ENCODE results near the gene RNASE1.
"Not testable (repeated sequence)": the region's sequence is repeated elsewhere in the genome, so short reads cannot be mapped to it uniquely, and the experiment has no call there.

Gene RNASE1

DNA sequence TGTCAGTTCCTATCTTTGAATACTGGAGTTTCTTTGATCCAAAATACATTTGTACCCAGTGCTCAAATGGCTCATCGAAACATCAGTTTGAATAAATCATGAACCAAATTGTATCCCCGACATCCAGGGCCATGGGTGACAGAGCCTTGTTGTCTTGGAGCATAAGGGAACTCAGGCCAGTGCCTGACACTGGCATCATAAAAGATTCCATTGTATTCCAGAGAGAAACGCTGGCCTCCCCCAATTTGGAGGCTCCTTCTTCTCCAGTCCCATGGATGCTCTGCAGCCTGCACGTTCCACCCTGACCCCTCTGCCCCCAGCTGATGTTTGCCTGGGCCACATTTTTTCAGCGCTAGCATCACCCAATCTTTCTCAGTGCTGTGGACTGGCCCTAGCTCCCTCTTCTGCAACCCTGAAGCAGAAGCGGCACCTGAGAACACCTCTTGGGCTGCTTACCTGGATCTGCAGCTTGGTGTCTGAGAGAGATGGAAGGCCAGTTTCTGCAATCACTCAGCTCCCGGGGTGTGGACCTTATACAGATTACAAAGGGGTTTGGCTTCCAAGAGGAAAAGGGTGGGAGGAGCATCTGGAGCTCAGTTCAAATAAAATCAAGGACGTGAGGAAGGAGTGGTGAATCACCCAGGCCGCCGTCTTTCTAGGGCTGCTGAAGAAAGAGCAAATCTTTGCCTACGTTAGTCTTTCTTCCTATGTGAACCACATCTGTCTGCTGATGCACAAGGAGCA is at the start of gene RNASE1:
Gene RNASE1 (minus strand): TSS at position 504 of the 744 bp plus-strand sequence. CDS start 776 bp downstream, outside the sequence.
- DNase-seq (ENCODE audit: low read depth in 2 of 2), result no peak

DNA sequence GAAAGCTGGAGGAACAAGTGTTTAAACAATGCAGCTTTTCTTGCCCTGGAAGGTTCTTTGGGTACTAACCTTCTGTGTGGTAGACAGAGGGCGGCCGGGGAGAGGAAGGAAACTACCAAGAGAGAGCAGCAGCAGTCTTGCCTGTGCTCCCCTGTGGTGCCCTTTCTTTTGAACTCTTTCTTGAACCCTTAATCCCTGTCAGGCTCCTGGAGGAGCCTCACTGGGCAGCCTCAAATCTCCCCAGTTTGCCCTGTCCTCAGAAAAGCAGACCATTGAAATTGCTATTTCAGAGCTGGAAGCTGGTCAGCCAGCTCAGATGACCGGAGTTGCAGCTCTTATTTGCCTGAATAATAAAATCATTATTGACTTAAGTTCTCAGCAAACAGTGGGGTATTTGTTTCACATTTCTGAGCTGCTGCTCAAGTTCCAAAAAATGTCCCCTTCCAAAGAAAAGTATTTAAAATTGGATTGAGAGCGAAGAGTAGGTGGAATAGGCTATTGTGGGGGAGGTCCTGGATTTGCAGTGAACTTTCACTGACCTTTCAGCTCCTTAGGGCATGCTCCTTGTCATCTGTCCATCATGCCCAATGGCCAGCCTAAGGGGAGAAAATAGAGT is 46.4 kb upstream of the RNASE1 start:
- DNase-seq (ENCODE audit: low read depth in 2 of 2), result no peak

DNA sequence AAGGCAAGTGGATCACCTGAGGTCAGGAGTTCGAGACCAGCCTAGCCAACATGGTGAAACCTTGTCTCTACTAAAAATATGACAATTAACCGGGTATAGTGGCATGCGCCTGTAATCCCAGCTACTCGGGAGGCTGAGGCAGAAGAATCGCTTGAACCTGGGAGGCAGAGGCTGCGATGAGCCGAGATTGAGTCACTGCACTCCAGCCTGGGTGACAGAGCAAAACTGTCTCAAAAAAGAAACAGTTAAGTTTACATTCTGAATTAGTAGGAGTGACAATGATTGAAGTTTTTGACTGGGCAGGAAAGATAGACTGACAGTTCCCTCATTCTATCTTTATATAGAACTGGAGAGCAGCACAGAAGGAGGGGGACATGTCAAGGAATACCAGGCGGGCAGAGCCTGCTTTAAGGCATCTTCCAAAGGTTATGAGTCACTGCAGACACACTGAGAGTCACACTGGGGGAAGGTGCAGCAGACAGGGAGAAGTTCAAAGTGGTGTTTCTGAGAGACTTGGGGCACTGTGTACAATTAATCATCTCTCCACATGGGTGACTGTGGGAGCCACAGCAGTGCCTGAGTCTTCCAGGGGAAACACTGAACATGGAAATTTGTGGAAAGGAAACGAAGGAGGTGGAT is 45.8 kb upstream of the RNASE1 start:
- DNase-seq (ENCODE audit: low read depth in 2 of 2), result no peak

DNA sequence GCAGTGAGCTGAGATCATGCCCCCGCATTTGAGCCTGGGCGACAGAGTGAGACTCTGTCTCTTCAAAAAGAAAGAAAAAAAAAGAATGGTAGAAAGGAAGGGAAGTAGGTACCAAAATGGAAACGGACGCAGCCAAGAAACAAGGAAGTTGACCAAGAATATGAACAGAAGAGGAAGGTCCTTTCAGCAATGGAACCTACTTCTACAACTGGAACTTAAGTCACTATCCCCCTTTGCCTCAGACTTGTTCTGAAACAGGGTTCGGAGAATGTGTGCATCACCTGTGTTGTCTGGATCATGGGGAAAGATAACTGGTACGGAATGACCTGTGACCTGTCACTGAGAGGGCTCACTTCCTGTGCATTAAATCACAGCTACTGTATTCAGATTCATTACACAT is 43.9 kb upstream of the RNASE1 start:
- no peak for DNase-seq (ENCODE audit: low read depth in 2 of 2)

DNA sequence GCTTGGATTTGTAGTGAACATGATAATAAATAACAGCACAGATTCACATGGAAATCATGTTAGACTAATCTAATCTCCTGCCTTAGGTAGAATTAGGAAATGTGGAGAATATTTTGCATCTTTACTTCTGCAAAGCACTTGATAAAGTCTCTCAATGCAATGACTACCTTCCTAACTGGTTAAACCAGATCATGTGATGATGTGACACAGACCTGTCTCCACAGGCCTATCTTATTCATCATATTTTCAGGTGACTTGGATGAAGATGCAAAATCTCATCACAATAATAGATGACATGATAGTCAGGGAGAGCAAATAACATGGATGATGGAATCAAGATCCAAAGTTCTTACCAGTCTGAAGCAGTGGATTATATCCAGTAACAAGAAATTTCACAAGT is 38.5 kb upstream of the RNASE1 start:
- DNase-seq (ENCODE audit: low read depth in 2 of 2), result no peak

DNA sequence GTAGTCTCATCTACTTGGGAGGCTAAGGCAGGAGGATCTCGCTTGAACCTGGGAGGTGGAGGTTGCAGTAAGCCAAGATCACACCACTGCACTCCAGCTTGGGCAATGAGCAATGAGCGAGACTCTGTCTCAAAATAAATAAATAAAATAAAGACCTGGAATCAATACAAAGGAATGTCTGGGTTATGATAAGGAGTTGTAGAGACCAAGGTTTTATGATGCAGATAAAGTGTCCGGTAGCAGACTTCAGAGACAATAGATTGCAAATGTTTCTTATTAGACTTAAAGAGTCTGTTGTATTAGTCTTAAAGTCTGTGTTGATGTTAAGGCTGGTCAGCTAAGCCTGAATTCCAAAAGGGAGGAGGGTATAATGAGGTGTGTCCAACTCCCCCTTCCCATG is 35.2 kb upstream of the RNASE1 start:
- no peak for DNase-seq (ENCODE audit: low read depth in 2 of 2)

DNA sequence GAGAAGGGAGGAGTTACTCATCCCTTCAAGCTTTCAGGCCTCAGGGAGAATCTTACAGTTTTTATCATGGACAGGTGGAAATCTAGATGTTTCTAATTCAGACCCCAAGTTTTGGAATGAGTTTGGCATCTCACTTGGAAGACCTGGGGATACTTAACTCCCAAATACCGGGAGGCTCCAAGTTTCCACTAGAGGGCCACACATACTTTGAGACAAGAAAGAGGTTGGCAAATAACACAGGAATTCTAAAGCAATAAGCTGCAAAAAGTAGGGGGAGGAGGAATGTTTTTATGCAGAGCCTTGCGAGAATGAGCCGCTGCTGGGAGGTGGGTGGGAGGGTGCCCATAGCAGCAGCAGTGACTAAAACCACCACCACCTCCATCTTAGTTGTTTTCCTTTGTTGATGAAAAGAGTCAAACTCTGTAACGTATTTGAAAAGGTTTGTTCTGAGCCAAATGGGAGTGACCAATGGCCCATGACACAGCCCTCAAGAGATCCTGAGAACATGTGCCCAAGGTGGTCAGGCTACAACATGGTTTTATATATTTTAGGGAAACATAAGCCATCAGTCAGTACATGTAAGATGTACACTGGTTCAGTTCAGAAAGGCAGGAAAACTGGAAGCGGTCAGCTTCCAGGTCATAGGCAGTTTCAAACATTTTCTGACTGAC is 34.2 kb upstream of the RNASE1 start:
- DNase-seq (ENCODE audit: low read depth in 2 of 2), result no peak

DNA sequence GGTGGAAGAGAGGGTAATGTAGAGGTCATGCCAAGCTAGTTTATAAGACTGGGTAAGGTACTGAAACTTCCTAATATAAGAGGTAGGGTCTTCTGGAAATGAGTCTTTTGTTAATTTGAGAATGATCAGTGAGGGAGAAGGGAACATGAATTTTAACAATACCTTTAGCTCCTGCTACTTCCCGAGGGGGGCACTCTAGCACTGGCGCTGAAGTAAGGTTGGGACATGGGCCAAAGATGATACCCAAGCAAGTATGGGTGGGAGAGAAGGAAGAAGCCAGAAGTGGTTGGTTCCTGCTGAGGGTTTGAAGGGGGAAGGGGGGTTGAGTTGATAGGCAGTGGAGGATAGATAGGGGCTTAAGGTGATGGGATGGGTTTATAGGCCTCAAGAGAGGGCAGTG is 32.3 kb upstream of the RNASE1 start:
- no peak for DNase-seq (ENCODE audit: low read depth in 2 of 2)

DNA sequence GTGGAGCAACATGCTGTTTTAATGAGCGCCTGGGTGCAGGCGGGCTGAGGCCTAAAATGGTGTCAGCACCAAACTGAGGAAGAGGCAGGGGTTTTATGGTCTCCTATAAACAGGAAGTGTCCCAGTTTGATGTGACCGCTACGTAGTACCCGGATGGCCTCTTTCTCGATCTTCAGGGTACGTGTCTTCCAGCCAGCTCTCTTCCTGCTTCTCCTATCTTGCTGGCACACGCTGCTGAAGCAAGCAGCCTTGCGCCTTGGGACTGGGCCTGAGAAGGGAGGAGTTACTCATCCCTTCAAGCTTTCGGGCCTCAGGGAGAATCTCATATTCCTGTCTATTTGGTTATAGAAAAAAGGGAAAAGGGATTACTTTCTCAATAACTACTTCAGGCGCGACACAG is 28.2 kb upstream of the RNASE1 start:
- no peak for DNase-seq (ENCODE audit: low read depth in 2 of 2)

DNA sequence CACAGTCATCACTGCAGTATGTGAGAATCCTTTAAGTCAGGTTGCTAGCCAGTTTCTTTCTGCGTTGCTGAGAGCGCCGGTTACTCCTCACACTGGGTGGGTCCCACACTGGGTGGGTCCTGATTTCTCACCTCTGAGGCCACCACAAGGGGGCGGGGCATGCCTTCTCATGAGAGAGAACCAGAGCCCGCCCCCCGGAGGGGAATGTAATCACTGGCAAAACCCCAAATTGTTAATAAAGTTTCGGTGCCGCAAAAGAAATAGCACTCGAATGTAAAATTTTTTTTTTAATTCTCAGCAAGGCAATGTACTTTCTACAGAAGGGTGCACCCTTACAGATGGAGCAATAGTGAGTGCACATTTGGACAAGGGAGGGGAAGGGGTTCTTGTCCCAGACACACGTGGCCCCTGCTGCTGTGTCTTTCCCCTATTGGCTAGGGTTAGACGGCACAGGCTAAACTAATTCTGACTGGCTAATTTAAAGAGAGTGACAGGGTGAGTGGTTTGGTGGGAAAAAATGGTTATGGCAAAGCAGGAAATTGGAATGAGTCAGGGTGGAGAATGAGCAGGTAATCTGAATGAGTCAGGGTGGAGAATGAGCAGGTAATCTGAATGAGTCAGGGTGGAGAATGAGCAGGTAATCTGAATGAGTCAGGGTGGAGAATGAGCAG is 25.5 kb upstream of the RNASE1 start:
- not testable (repeated sequence) for DNase-seq (ENCODE audit: low read depth in 2 of 2)

DNA sequence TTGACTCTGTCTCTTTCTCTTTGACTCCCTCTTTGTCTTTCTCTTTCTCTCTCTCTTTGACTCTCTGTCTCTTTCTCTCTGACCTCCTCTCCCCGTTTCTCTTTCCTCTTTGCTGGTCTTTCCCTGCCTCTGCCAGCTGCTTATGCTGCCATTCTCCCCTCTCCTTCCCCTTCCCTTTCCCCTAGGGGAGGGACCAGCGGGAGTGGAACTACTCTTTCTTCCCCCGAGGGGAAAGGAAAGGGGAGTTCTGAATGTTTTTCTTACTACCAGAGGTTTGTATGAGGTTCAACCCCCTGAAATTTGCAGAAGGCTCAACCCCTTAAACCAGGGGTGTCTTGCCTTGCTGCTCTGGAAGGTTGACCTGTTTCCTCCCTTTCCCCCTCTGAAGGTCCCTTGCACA is 24.7 kb upstream of the RNASE1 start:
- DNase-seq (ENCODE audit: low read depth in 2 of 2), result no peak

DNA sequence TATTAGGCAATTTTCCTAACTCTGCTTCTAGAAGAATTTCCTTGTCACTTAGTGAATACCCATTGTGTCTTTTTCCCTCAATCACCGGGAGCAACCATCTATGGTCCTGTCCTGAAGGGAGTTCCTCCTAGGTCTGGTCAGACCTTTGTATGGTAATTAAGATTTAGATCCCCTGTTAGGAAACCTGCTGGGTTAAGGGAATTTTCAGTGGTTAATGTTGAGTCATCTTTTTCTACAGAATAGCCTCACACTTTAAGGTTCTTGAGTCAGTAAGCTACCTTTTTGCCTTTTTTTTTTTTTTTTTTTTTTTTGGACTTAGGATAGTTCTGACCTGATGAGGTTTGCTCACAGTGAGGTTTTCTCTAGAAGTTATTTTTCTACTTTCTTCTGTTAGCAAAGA is 24.0 kb upstream of the RNASE1 start:
- not testable (repeated sequence) for DNase-seq (ENCODE audit: low read depth in 2 of 2)

DNA sequence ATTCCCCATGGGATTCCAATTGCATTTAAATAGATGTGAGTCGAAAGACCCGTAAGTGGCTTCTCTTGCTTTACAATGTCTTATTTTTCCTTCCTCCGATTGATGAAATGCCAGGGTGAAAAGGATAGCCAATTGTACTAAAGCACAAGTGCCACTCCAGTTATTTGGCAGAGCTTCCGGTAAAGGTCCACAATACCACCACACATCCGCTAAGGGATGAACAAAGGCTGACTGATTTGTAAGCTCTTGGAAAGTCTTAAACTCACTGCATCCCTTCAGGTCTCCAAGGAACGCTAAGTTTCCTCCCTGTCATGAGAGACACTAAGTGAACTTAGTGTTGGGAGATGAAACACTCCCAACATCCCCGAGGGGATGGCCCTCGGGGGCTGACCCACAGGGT is 21.2 kb upstream of the RNASE1 start:
- no peak for DNase-seq (ENCODE audit: low read depth in 2 of 2)

DNA sequence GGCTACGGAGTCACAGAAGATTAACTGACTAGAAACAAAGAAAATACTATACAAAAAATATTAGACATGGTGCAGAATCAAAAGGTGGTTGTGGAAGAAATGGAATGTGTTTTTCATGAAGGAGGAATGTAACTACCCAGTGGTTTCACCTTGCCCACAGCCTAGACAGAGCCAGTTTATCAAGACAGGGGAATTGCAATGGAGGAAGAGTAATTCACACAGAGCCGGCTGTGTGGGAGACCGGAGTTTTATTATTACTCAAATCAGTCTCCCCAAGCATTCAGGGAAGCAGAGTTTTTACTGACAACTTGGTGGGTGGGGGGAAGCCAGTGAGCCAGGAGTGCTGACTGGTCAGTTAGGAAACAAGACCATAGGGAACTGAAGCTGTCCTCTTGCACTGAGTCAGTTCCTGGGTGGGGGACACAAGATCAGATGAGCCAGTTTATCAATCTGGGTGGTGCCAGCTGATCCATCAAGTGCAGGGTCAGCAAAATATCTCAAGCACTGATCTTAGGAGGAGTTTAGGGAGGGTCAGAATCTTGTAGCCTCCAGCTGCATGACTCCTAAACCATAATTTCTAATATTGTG is 19.0 kb upstream of the RNASE1 start:
- not testable (repeated sequence) for DNase-seq (ENCODE audit: low read depth in 2 of 2)

DNA sequence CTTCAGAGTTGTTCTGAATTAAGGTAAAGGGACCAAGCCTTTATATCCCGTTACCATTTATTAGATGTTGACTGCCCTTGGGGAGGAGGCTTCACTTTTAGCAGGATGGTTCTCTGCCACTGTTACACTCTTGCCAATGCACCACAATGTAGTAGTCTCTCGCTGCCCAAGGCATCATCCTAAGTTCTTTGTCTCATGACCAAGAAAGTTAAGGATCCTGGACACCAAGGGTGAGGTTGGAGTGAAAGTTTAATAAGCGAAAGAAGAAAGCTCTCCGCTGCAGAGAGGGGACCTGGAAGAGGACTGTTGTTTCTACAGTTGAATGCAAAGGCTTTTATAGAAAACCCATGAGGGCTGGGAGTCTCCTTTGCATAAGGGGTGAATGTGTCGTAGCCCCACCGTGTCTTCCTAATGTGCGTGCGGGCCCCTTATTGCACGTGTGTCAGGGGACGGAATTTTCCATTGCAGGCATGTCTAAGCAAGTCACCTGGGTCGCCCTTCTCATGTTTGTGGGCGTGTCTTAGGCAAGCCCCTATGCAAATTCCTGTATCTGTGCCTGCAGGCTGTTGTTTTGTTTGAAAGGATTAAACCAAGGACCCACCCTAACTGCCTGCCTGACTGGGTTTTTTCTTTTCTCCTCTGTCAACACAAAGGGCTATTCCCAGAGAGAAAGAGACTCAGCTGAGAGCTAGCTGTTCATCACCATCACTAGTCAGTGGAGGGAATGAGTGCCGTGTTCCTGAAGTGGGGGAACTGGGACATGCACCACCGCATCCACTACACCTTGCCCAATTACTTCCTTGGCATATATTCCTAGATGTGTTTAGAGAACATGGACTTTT is 17.6 kb upstream of the RNASE1 start:
- DNase-seq (ENCODE audit: low read depth in 2 of 2), result no peak

DNA sequence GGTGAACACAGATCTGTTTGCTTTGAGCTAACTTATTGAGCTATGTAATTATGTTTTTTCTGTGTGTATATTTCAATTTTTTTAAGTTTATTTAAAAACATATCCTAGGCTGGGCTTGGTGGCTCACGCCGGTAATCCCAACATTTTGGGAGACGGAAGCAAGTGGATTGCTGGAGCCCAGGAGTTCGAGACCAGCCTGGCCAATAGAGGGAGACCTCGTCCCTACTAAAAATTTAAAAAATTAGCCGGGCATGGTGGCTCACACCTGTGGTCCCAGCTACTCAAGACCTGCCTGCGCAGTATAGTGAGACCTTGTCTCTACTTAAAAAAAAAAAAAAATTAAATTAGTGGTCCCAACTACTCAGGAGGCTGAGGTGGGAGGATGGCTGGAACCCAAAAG is 16.2 kb upstream of the RNASE1 start:
- no peak for DNase-seq (ENCODE audit: low read depth in 2 of 2)

DNA sequence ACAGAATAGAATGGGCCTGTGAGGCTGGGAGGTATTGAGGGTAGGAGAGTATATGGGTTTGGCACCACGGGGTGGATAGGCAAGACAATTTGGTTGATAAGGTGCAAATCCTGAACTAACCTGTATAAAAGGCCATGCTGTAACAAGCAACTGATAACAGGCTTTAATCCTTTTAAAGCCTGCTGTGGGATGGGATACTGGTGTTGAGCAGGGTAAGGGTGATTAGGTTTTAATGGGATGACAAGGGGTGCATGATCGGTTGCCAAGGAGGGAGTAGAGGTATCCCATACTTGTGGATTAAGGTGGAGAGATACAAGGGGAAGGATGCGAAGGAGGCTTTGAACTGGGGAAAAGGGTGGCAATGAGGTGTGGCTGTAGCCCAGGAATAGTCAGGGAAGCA is 13.3 kb upstream of the RNASE1 start:
- not testable (repeated sequence) for DNase-seq (ENCODE audit: low read depth in 2 of 2)

DNA sequence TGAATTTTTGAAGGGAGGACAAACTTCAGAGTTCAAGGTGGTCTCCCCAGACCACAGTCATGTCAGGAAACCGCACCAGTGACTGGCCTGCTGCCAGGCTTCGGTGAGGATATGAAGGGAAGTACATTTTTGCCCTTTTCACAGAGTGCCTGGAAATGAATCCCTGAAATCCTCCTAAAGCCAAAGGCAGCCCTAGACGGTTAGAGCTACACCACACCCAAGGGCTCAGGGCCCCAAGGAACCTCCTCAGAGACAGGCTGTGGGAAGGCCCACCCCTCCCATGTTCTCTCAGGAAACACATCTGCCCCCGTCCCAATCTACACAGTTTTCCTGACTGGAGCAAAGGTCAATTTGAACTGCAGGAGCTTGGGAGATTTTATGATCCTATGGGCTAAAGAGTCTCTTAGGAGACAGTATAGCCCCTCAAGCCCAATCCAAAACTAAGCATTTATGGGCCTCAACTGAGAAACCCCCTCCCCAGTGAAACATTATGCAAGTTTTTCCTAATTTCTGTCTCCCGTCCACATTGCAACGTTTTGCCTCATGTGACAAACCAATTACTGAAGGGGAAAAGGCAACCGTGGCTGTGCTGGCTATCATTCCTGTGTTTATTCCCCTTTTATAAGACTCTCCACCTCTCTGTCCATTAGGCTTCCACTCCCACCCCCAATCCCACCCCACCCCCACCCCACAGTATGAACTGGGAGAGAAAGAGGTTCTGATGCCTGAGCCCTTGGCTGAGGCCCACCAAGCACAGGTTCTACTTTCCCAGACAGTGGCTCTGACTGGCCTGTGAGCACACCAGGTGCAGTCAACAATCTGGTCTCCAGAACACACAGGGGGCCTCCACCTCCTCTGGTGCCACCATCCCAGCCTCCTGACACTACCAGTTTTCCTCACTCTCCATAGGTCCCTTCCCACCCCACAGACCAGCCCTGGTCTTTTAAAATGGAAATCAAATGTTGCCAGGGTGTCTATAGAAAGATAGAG is 9.6 kb upstream of the RNASE1 start:
- DNase-seq (ENCODE audit: low read depth in 2 of 2), result no peak

DNA sequence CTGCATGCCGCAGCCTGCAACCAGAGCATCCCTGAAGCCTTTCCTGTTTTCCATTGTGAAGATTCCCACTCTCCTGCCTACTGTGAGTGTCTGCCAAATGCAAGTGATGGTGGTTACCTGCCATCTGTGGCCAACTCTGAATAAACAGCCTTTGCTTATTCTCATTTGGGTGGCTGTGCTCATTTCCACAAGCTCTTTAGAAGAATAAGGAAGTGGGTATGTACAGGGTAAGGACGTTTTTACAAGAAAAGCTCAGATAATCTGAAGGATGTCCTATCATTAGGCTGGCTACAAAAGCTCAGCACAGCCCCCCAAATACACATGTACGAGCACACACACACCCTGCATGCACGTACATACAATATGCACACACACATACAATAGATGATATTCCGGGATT is 7.3 kb upstream of the RNASE1 start:
- no peak for DNase-seq (ENCODE audit: low read depth in 2 of 2)

DNA sequence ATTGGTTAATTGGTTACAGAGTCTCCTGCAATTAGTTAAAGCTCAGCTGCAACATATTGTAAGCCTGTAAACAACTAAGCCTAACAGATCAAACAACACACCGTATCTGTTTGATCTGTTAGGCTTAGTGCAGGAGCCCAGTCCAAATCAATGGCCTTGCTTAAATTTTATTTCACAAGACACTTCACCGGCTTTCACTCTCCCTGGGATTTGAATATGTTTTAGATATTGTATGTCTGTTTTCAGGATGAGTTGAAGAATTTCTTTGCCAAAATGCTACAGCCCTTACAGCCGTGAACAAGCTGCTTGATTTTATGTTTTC is 5.5 kb upstream of the RNASE1 start:
- no peak for DNase-seq (ENCODE audit: low read depth in 2 of 2)
